ENCODE results near the gene IL6.
"Not testable (repeated sequence)": the region's sequence is repeated elsewhere in the genome, so short reads cannot be mapped to it uniquely, and the experiment has no call there.

Gene IL6

DNA sequence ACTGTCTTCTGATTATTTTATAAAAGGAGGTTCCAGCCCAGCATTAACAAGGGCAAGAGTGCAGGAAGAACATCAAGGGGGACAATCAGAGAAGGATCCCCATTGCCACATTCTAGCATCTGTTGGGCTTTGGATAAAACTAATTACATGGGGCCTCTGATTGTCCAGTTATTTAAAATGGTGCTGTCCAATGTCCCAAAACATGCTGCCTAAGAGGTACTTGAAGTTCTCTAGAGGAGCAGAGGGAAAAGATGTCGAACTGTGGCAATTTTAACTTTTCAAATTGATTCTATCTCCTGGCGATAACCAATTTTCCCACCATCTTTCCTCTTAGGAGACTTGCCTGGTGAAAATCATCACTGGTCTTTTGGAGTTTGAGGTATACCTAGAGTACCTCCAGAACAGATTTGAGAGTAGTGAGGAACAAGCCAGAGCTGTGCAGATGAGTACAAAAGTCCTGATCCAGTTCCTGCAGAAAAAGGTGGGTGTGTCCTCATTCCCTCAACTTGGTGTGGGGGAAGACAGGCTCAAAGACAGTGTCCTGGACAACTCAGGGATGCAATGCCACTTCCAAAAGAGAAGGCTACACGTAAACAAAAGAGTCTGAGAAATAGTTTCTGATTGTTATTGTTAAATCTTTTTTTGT lies 2.3 kb downstream of the IL6 start:
- DNase-seq = no peak

- no peak for DNase-seq
These were observed 3.2 kb downstream of the IL6 start for GRCh38 chr7:22730066-22730710.

DNA sequence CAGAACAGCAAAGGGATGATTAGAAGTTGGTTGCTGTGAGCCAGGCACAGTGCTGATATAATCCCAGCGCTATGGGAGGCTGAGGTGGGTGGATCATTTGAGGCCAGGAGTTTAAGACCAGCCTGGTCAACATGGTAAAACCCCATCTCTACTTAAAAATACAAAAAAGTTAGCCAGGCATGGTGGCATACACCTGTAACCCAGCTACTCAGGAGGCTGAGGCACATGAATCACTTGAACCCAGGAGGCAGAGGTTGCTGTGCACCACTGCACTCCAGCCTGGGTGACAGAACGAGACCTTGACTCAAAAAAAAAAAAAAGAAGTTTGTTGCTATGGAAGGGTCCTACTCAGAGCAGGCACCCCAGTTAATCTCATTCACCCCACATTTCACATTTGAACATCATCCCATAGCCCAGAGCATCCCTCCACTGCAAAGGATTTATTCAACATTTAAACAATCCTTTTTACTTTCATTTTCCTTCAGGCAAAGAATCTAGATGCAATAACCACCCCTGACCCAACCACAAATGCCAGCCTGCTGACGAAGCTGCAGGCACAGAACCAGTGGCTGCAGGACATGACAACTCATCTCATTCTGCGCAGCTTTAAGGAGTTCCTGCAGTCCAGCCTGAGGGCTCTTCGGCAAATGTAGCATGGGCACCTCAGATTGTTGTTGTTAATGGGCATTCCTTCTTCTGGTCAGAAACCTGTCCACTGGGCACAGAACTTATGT lies 4.1 kb downstream of the IL6 start:
- no peak for DNase-seq

DNA sequence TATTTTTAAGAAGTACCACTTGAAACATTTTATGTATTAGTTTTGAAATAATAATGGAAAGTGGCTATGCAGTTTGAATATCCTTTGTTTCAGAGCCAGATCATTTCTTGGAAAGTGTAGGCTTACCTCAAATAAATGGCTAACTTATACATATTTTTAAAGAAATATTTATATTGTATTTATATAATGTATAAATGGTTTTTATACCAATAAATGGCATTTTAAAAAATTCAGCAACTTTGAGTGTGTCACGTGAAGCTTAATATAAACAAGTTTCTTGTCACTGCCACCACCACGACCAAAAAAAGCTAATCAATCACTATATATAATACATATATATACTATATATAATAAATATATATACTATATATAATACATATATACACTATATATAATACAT lies 4.8 kb downstream of the IL6 start:
- no peak for DNase-seq

- no peak for DNase-seq
These were observed 5.6 kb downstream of the IL6 start for GRCh38 chr7:22732556-22733126.

DNA sequence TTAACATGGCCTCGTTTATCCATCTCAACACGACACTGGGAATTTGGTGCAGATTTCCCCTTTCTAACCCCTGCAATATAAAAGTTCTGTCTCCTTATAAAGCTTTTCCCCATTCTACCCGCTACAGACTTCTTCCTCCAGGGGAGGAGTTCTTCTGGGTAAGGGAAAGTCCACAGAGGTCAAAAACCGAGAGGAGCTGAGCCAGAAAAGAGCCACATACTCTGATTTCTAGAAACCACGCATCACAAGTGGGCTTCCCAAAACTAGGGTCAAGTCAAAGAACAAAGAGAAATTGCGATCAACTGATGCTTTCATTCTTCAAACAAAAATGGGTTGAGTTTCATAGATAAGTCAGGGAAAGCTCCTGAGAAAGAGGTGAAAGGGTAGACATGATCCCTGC lies 6.8 kb downstream of the IL6 start:
- DNase-seq = no peak

DNA sequence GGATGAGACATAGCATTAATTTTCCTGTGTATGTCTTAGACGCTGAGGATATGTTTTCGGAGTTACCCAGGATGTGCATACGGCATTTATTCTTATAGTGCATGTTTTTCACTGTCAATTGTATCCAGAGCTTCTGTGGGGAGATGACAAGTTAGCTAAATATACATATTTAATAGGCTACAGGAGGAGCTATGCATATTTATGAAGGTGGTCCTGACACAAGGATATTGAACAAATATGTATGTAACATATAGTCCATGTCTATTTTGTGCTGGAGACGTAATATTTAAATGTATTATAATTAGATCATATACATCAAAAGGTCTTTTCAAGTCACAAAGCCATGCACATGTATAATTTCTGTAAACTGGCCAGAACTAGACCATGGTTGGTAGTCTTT lies 16.0 kb downstream of the IL6 start:
- no peak for DNase-seq

- no peak for DNase-seq
These were observed 24.3 kb downstream of the IL6 start for GRCh38 chr7:22751341-22751740.

DNA sequence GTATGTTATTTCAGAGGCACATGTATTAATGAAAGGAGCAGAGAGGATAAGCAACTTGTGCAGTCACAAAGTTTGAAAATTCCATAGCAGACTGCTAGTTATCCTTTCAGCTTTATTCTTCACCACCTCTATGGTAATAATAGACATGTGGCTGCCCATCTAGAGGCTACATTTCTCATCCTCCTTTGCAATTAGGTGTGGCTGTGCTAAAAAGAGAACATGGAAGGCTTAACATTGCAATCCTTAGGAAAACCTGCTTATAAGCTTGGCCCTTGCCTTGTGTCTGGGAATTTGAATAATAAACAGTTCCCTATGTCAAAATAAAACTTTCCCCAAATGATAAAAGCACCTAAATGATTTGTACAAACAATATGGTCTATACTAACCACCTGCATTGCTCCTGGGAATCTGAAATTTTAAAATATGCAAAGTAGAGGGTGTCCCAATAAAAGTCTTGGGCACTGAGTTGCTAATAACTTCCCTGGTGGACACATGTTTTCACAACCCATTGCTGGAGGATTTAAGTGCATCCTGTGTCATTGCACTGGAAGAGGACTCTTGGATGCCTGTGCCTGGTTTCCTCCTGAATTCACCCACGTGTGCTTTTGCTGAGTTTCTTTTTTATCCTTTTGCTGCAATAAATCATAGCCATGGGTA lies 30.5 kb downstream of the IL6 start:
- DNase-seq = no peak

GRCh38 chr7:22758576-22758975 lies 31.6 kb downstream of the IL6 start:
- DNase-seq = no peak

GRCh38 chr7:22759721-22760120 lies 32.7 kb downstream of the IL6 start:
- no peak for DNase-seq

DNA sequence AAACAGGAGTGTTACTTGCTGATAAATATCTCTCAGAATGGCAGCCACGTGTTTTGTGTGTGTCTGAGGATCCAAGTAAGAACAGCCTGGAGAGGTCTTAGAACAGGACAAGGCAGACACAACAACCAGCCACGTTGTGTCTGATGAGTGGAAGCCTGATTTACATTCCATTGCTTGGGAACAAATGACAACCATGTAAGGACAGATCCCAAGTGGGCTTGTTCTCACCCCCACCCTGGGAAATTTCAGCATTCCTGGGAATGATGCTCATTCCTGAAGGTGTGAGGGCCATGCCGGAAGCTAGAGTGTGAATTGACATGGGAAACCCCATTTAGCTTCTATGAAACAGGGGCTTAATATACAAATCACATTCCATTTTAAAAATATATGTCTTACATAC lies 35.9 kb downstream of the IL6 start:
- DNase-seq = no peak

DNA sequence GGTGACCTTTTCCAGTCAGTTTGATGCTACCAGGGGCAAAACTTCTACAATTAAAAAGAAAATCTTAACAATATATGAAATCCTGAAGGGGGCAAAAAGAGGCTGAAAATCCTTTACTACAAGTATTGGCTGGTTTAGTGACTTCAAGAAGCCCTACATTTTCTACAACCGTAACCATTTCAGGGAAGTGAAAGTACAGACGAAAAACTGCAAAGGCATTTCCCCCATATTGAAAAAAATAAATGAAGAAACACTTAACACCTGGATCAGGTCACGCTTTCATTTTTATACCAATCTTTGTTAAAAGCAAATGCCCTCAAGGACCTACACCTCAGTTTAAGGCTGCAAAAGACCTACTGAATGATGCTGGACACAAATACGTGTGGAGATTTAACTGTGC lies 38.6 kb downstream of the IL6 start:
- DNase-seq = no peak

DNA sequence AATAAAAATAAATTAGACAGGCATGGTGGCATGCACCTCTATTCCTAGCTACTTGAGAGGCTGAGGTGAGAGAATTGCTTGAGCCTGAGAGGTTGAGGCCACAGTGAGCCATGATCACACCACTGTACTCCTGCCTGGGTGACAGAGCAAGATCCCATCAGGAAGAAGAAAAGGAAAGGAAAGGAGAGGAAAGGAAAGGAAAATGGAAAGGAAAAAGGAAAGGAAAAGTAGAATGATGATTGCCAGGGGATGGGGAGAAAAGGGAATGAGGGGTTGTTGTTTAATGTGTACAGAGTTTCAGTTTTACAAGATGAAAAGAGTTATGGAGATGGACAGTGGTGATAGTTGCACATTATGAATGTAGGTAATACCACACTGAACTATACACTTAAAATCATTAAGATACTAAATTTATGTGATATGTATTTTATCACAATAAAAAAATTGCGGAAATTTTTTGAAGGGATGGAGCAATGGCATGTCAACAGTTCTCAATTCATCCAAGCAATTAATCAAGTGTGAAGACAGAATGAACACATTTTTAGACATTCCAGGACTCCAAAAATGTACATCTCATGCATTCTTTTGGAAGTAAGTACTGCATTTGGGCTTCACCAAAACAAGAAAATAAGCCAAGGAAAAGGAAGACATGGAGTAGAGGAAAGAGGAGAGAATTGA lies 44.3 kb downstream of the IL6 start:
- DNase-seq = no peak

DNA sequence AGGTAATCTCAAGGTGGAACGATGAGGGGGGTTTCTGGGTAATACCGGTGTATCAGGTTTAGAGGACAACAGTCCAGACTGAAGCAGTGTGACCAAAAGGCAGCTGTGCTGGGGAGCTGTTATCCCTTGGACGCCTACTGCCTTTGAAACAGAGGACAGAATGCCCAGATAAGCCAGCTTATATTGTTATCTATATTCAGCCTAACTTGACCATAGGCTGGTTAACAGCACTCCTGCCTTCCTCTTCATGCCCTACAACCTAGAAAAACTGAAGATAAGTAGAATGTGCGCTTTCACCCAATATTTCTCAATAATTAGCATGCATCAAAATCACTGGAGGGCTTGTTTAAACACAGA lies 44.9 kb downstream of the IL6 start:
- DNase-seq = no peak

GRCh38 chr7:22772885-22773284 lies 45.9 kb downstream of the IL6 start:
- no peak for DNase-seq

GRCh38 chr7:22776964-22777363 lies 50.0 kb downstream of the IL6 start:
- no peak for DNase-seq

DNA sequence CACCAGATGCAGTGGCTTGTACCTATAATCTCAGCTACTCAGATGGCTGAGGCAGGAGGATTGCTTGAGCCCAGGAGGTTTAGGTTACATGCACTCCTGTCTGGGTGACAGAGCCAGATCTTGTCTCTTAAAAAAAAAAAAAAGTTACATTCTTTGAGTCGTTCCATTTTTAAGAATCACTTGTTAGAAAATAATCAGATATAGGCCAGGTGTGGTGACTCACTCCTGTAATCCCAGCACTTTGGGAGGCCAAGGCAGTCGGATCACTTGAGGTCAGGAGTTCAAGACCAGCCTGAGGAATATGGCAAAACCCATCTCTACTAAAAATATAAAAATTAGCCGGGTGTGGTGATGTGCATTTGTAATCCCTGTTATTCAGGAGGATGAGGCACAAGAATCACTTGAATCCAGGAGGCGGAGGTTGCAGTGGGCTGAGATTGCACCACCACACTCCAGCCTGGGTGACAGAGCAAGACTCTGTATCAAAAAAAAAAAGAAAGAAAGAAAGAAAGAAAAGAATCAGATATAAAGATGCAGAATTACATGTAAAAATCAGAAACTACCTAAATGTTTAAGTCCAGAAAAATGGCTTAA lies 52.8 kb downstream of the IL6 start:
- not testable (repeated sequence) for DNase-seq

- no peak for DNase-seq
These were observed 54.3 kb downstream of the IL6 start for GRCh38 chr7:22781230-22781711.

All from GF-D8 (cell line).